ENCODE data around the gene GET4. TPM values are rescaled to one million over a fixed set of nuclear protein-coding genes. Genes with fewer than 3 reads are reported as not detected.

GET4 gene
- total RNA-seq, 1 donor from 2014 or later: 17.2 TPM

- no peak overlapping the region for H3K27ac ChIP-seq
- H3K9ac ChIP-seq: no peak overlapping the region
- H3K27me3 Mint-ChIP-seq (ENCODE audit: insufficient read depth, low read depth): peaks cover 17% of the 10 kb centered on the region
- H3K9me3 ChIP-seq (ENCODE audit: low read depth): no peaks in the 10 kb centered on the region
- H2AFZ ChIP-seq (replicated peaks): no peak overlapping the region
- no peaks in the 10 kb centered on the region for H3K79me2 ChIP-seq (ENCODE audit: low read depth)
- no peaks in the 10 kb centered on the region for H3K9me3 Mint-ChIP-seq
- no peak overlapping the region for H3K4me3 ChIP-seq
- H3K36me3 Mint-ChIP-seq: no peaks in the 10 kb centered on the region
- TF ChIP-seq EZH2 (IDR thresholded peaks at IDR 0.05) (no peak), EZH2phosphoT487 (IDR thresholded peaks at IDR 0.05) (no peak), CTCF (IDR thresholded peaks at IDR 0.05) (no peak)
- H3K27me3 ChIP-seq: peaks cover 42% of the 10 kb centered on the region
- peaks cover 4% of the 10 kb centered on the region for H3K4me1 Mint-ChIP-seq
- no peak for DNase-seq (ENCODE audit: low spot score)
- no peaks in the 10 kb centered on the region for H4K20me1 ChIP-seq (ENCODE audit: low read depth)
- H3K4me1 ChIP-seq: peaks cover 2% of the 10 kb centered on the region
- no peak overlapping the region for H3K27ac Mint-ChIP-seq
- H3F3A ChIP-seq (ENCODE audit: low read depth): no peaks in the 10 kb centered on the region
- H3K4me3 Mint-ChIP-seq: no peak overlapping the region
- no peak overlapping the region for H3K4me2 ChIP-seq
- no peaks in the 10 kb centered on the region for H3K36me3 ChIP-seq
Observed at GRCh38 chr7:902996-903395, 26.6 kb downstream of the GET4 start.

- Histone ChIP-seq H3K4me3 (no peak overlapping the region), H3K4me1 (peaks cover 2% of the 10 kb centered on the region), H4K20me1 (ENCODE audit: low read depth) (no peaks in the 10 kb centered on the region), H3K9ac (no peak overlapping the region), H3K36me3 (no peaks in the 10 kb centered on the region), H2AFZ (replicated peaks) (no peak overlapping the region), H3K27me3 (peaks cover 53% of the 10 kb centered on the region), H3K79me2 (ENCODE audit: low read depth) (no peaks in the 10 kb centered on the region), H3F3A (ENCODE audit: low read depth) (no peaks in the 10 kb centered on the region), H3K27ac (no peak overlapping the region), H3K9me3 (ENCODE audit: low read depth) (no peaks in the 10 kb centered on the region), H3K4me2 (no peak overlapping the region)
- DNase-seq (ENCODE audit: low spot score): no peak
- Mint-ChIP-seq H3K4me3 (no peak overlapping the region), H3K4me1 (peaks cover 4% of the 10 kb centered on the region), H3K27me3 (ENCODE audit: insufficient read depth, low read depth) (peaks cover 17% of the 10 kb centered on the region), H3K36me3 (no peaks in the 10 kb centered on the region), H3K9me3 (no peaks in the 10 kb centered on the region), H3K27ac (no peak overlapping the region)
- TF ChIP-seq EZH2phosphoT487 (IDR thresholded peaks at IDR 0.05): no peak
- no peak for TF ChIP-seq EZH2 (IDR thresholded peaks at IDR 0.05)
- TF ChIP-seq CTCF (IDR thresholded peaks at IDR 0.05): no peak
Observed at GRCh38 chr7:903921-904755, 27.8 kb downstream of the GET4 start.

- Histone ChIP-seq H2AFZ (replicated peaks) (no peak overlapping the region), H3K36me3 (no peaks in the 10 kb centered on the region), H4K20me1 (ENCODE audit: low read depth) (no peaks in the 10 kb centered on the region), H3K27ac (no peak overlapping the region), H3K4me3 (no peak overlapping the region), H3K9ac (no peak overlapping the region), H3K79me2 (ENCODE audit: low read depth) (no peaks in the 10 kb centered on the region), H3K9me3 (ENCODE audit: low read depth) (no peaks in the 10 kb centered on the region), H3K4me1 (peaks cover 2% of the 10 kb centered on the region), H3F3A (ENCODE audit: low read depth) (no peaks in the 10 kb centered on the region), H3K4me2 (no peak overlapping the region), H3K27me3 (peaks cover 60% of the 10 kb centered on the region)
- H3K4me3 Mint-ChIP-seq: no peak overlapping the region
- DNase-seq (ENCODE audit: low spot score): no peak
- H3K4me1 Mint-ChIP-seq: peaks cover 4% of the 10 kb centered on the region
- H3K27ac Mint-ChIP-seq: no peak overlapping the region
- H3K27me3 Mint-ChIP-seq (ENCODE audit: insufficient read depth, low read depth): peaks cover 14% of the 10 kb centered on the region
- no peaks in the 10 kb centered on the region for H3K9me3 Mint-ChIP-seq
- H3K36me3 Mint-ChIP-seq: no peaks in the 10 kb centered on the region
- TF ChIP-seq EZH2phosphoT487 (IDR thresholded peaks at IDR 0.05) (no peak), CTCF (IDR thresholded peaks at IDR 0.05) (no peak), EZH2 (IDR thresholded peaks at IDR 0.05) (no peak)
Observed at GRCh38 chr7:904847-905246, 28.5 kb downstream of the GET4 start.
